Measurements from ENCODE around the gene SOX6.

The SOX6 gene

GRCh38 chr11:16321148-16321547 is 35.2 kb downstream of the SOX6 start:
- no CpG with 5 or more reads among the region's 2 CpGs for WGBS (ENCODE audit: insufficient coverage, insufficient read length)
- H3K9me3 ChIP-seq (ENCODE audit: control insufficient read depth, insufficient read depth, low read length) = no peaks in the 10 kb centered on the region
- no peaks in the 10 kb centered on the region for H3K4me1 ChIP-seq (ENCODE audit: control insufficient read depth, insufficient read depth, low read length)
- DNase-seq (ENCODE audit: low read depth, low spot score) = no peak
- H3K27ac ChIP-seq (ENCODE audit: low read length) = no peak overlapping the region
- H3K4me3 ChIP-seq (ENCODE audit: low read length) = no peak overlapping the region
- H3K36me3 ChIP-seq (ENCODE audit: control insufficient read depth, insufficient read depth, low read length) = no peaks in the 10 kb centered on the region
- H3K27me3 ChIP-seq (ENCODE audit: control insufficient read depth, insufficient read depth, low read length) = no peaks in the 10 kb centered on the region

DNA sequence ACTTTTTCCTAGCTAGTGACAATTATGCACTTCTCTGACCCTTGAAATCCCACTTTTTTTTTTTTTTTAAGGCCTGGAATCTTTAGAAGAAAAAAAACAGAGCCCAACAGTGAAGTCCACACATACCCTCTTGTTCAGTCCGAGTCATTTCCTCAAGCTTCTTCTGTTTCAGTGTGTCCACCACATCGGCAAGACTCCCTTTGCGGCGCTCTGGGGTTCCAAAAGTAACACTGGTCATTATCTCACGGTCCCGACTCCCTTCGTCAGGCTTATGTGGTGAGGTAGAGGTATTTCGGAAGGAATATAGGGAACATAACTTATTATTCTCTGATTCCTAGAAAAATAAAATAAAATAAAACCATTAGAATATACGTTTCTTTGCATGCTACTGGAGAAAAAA is 38.0 kb downstream of the SOX6 start:
- DNase-seq (ENCODE audit: low read depth, low spot score) = no peak
- Histone ChIP-seq H3K9me3 (ENCODE audit: control insufficient read depth, insufficient read depth, low read length) (no peaks in the 10 kb centered on the region), H3K36me3 (ENCODE audit: control insufficient read depth, insufficient read depth, low read length) (no peaks in the 10 kb centered on the region), H3K27me3 (ENCODE audit: control insufficient read depth, insufficient read depth, low read length) (no peaks in the 10 kb centered on the region), H3K4me3 (ENCODE audit: low read length) (no peak overlapping the region), H3K4me1 (ENCODE audit: control insufficient read depth, insufficient read depth, low read length) (no peaks in the 10 kb centered on the region), H3K27ac (ENCODE audit: low read length) (no peak overlapping the region)
- WGBS (ENCODE audit: insufficient coverage, insufficient read length) = no CpG with 5 or more reads among the region's 9 CpGs

DNA sequence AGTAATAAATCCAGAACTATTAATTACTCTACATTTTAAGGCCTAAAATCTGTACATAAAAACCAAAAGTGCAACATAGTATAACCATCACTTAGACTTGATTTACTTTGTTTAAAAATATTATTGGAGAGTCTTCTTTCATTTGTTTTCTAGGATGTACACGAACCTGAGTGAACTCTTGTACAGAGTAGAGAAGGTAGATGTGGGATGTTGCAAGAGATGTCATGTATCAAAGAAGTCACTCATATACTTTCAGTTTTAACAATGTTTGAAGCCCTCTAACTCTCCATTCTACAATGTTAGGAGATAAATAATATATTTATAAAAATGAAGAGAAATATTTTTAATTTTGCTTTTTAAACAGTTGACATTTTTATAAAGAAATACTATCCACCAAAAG is 38.6 kb downstream of the SOX6 start:
- Histone ChIP-seq H3K36me3 (ENCODE audit: control insufficient read depth, insufficient read depth, low read length) (no peaks in the 10 kb centered on the region), H3K4me1 (ENCODE audit: control insufficient read depth, insufficient read depth, low read length) (no peaks in the 10 kb centered on the region), H3K9me3 (ENCODE audit: control insufficient read depth, insufficient read depth, low read length) (no peaks in the 10 kb centered on the region), H3K4me3 (ENCODE audit: low read length) (no peak overlapping the region), H3K27me3 (ENCODE audit: control insufficient read depth, insufficient read depth, low read length) (no peaks in the 10 kb centered on the region), H3K27ac (ENCODE audit: low read length) (no peak overlapping the region)
- WGBS (ENCODE audit: insufficient coverage, insufficient read length) = no CpG with 5 or more reads among the region's 1 CpG
- no peak for DNase-seq (ENCODE audit: low read depth, low spot score)

- WGBS (ENCODE audit: insufficient coverage, insufficient read length) = 100% methylated on average over 1 of the region's 1 CpG
- H3K27me3 ChIP-seq (ENCODE audit: control insufficient read depth, insufficient read depth, low read length) = no peaks in the 10 kb centered on the region
- H3K9me3 ChIP-seq (ENCODE audit: control insufficient read depth, insufficient read depth, low read length) = no peaks in the 10 kb centered on the region
- no peak for DNase-seq (ENCODE audit: low read depth, low spot score)
- no peaks in the 10 kb centered on the region for H3K36me3 ChIP-seq (ENCODE audit: control insufficient read depth, insufficient read depth, low read length)
- no peak overlapping the region for H3K27ac ChIP-seq (ENCODE audit: low read length)
- H3K4me3 ChIP-seq (ENCODE audit: low read length) = no peak overlapping the region
- H3K4me1 ChIP-seq (ENCODE audit: control insufficient read depth, insufficient read depth, low read length) = no peaks in the 10 kb centered on the region
Measured at GRCh38 chr11:16313846-16314245, 42.5 kb downstream of the SOX6 start.

DNA sequence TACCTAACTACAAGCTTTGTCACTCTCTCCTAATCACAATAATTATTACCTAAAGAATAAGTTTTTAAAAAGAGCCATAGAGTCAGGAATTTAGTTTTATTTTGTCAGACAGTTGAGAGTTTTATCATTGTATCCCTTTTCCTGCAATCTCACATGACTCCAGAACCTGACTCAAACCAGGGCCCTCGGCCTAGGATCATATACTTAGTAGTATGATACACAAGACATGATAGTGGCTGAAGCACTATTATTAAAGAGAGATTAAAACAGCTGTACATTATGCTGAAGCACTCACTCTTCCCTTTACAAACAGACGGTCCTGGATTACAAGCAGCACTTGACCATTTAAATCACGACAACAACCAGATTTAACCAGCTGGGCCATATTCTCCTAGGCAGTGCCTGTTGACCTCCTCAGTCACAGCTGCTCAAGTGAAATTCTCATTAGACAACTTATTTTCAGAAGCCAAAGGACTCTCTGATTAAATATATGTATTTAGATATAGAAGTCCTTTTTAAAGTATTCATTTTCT is 44.0 kb downstream of the SOX6 start:
- Histone ChIP-seq H3K27me3 (ENCODE audit: control insufficient read depth, insufficient read depth, low read length) (no peaks in the 10 kb centered on the region), H3K4me1 (ENCODE audit: control insufficient read depth, insufficient read depth, low read length) (no peaks in the 10 kb centered on the region), H3K27ac (ENCODE audit: low read length) (no peak overlapping the region), H3K4me3 (ENCODE audit: low read length) (no peak overlapping the region), H3K36me3 (ENCODE audit: control insufficient read depth, insufficient read depth, low read length) (no peaks in the 10 kb centered on the region), H3K9me3 (ENCODE audit: control insufficient read depth, insufficient read depth, low read length) (no peaks in the 10 kb centered on the region)
- no peak for DNase-seq (ENCODE audit: low read depth, low spot score)
- WGBS (ENCODE audit: insufficient coverage, insufficient read length) = no CpG with 5 or more reads among the region's 3 CpGs

DNA sequence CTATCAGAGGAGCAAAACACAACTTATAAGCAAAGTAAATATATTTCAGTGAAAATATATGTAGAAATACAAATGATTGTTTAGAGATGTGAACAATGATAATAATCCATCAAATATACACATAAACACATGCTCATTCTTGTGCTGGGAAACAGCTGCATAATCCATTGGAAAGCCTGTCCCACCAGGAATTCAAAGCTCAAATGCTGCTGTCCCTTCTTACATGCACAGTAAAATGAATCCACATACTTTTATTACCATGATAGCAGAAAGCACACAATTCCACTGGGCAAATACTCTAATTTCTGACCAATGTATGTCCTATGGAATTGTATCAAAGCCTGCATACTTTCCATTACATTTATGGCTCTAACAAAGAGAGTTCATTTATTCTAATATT is 44.5 kb downstream of the SOX6 start:
- Histone ChIP-seq H3K4me1 (ENCODE audit: control insufficient read depth, insufficient read depth, low read length) (no peaks in the 10 kb centered on the region), H3K27ac (ENCODE audit: low read length) (no peak overlapping the region), H3K36me3 (ENCODE audit: control insufficient read depth, insufficient read depth, low read length) (no peaks in the 10 kb centered on the region), H3K27me3 (ENCODE audit: control insufficient read depth, insufficient read depth, low read length) (no peaks in the 10 kb centered on the region), H3K9me3 (ENCODE audit: control insufficient read depth, insufficient read depth, low read length) (no peaks in the 10 kb centered on the region), H3K4me3 (ENCODE audit: low read length) (no peak overlapping the region)
- DNase-seq (ENCODE audit: low read depth, low spot score) = no peak

DNA sequence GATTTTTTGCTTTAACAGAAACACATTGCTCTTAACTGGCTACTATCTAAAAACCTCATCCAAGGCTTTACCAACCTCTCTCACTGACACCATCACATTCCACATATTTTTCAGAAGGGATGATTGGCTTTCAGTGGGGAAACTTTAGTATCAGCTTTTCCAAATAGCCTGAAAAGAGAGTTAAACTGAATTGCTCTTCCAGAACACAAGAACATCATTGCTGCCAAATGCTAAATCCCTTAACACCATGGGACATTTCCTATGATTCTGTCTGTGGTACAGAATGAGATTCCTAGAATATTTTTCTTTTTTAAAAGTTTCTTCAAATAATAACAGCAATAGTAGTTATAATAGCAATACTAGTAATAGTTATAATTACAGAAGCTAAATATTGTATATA is 45.4 kb downstream of the SOX6 start:
- no peak for DNase-seq (ENCODE audit: low read depth, low spot score)
- no peaks in the 10 kb centered on the region for H3K27me3 ChIP-seq (ENCODE audit: control insufficient read depth, insufficient read depth, low read length)
- H3K4me3 ChIP-seq (ENCODE audit: low read length) = no peak overlapping the region
- no peaks in the 10 kb centered on the region for H3K36me3 ChIP-seq (ENCODE audit: control insufficient read depth, insufficient read depth, low read length)
- H3K27ac ChIP-seq (ENCODE audit: low read length) = no peak overlapping the region
- no peaks in the 10 kb centered on the region for H3K4me1 ChIP-seq (ENCODE audit: control insufficient read depth, insufficient read depth, low read length)
- H3K9me3 ChIP-seq (ENCODE audit: control insufficient read depth, insufficient read depth, low read length) = no peaks in the 10 kb centered on the region

- Histone ChIP-seq H3K27me3 (ENCODE audit: control insufficient read depth, insufficient read depth, low read length) (no peaks in the 10 kb centered on the region), H3K4me1 (ENCODE audit: control insufficient read depth, insufficient read depth, low read length) (no peaks in the 10 kb centered on the region), H3K4me3 (ENCODE audit: low read length) (no peak overlapping the region), H3K36me3 (ENCODE audit: control insufficient read depth, insufficient read depth, low read length) (no peaks in the 10 kb centered on the region), H3K27ac (ENCODE audit: low read length) (no peak overlapping the region), H3K9me3 (ENCODE audit: control insufficient read depth, insufficient read depth, low read length) (no peaks in the 10 kb centered on the region)
- DNase-seq (ENCODE audit: low read depth, low spot score) = no peak
- WGBS (ENCODE audit: insufficient coverage, insufficient read length) = no CpG with 5 or more reads among the region's 2 CpGs
Measured at GRCh38 chr11:16309226-16309625, 47.1 kb downstream of the SOX6 start.

- Histone ChIP-seq H3K36me3 (ENCODE audit: control insufficient read depth, insufficient read depth, low read length) (no peaks in the 10 kb centered on the region), H3K4me3 (ENCODE audit: low read length) (no peak overlapping the region), H3K27me3 (ENCODE audit: control insufficient read depth, insufficient read depth, low read length) (no peaks in the 10 kb centered on the region), H3K27ac (ENCODE audit: low read length) (no peak overlapping the region), H3K9me3 (ENCODE audit: control insufficient read depth, insufficient read depth, low read length) (no peaks in the 10 kb centered on the region), H3K4me1 (ENCODE audit: control insufficient read depth, insufficient read depth, low read length) (no peaks in the 10 kb centered on the region)
- WGBS (ENCODE audit: insufficient coverage, insufficient read length) = no CpG with 5 or more reads among the region's 2 CpGs
- DNase-seq (ENCODE audit: low read depth, low spot score) = no peak
Measured at GRCh38 chr11:16301462-16301861, 54.9 kb downstream of the SOX6 start.

- Histone ChIP-seq H3K27ac (ENCODE audit: low read length) (no peak overlapping the region), H3K27me3 (ENCODE audit: control insufficient read depth, insufficient read depth, low read length) (no peaks in the 10 kb centered on the region), H3K4me1 (ENCODE audit: control insufficient read depth, insufficient read depth, low read length) (no peaks in the 10 kb centered on the region), H3K9me3 (ENCODE audit: control insufficient read depth, insufficient read depth, low read length) (no peaks in the 10 kb centered on the region), H3K36me3 (ENCODE audit: control insufficient read depth, insufficient read depth, low read length) (no peaks in the 10 kb centered on the region), H3K4me3 (ENCODE audit: low read length) (no peak overlapping the region)
- DNase-seq (ENCODE audit: low read depth, low spot score) = no peak
- no CpG with 5 or more reads among the region's 8 CpGs for WGBS (ENCODE audit: insufficient coverage, insufficient read length)
Measured at GRCh38 chr11:16299884-16300782, 56.2 kb downstream of the SOX6 start.

- WGBS (ENCODE audit: insufficient coverage, insufficient read length) = no CpG with 5 or more reads among the region's 4 CpGs
- Histone ChIP-seq H3K27ac (ENCODE audit: low read length) (no peak overlapping the region), H3K9me3 (ENCODE audit: control insufficient read depth, insufficient read depth, low read length) (no peaks in the 10 kb centered on the region), H3K27me3 (ENCODE audit: control insufficient read depth, insufficient read depth, low read length) (no peaks in the 10 kb centered on the region), H3K4me3 (ENCODE audit: low read length) (no peak overlapping the region), H3K36me3 (ENCODE audit: control insufficient read depth, insufficient read depth, low read length) (no peaks in the 10 kb centered on the region), H3K4me1 (ENCODE audit: control insufficient read depth, insufficient read depth, low read length) (no peaks in the 10 kb centered on the region)
- DNase-seq (ENCODE audit: low read depth, low spot score) = no peak
Measured at GRCh38 chr11:16299390-16299789, 57.0 kb downstream of the SOX6 start.
